ENCODE results near the gene GNA15. TPM values are rescaled to one million over a fixed set of nuclear protein-coding genes. Genes with fewer than 3 reads are reported as not detected.

The GNA15 gene
- total RNA-seq, 1 experiment from 2014 or later, result 0.22 TPM

GRCh38 chr19:3111586-3112247 is 24.1 kb upstream of the GNA15 start:
- Mint-ChIP-seq H3K4me3 (no peak overlapping the region), H3K4me1 (peaks cover 19% of the 10 kb centered on the region), H3K27ac (peak overlapping the region; percentile 57), H3K36me3 (0 out of 2 replicates have a peak, but pooled peaks cover 2% of the 10 kb centered on the region), H3K27me3 (ENCODE audit: low read depth) (no peaks in the 10 kb centered on the region), H3K9me3 (no peaks in the 10 kb centered on the region)
- ATAC-seq (no peak), DNase-seq (ENCODE audit: low spot score) (no peak)
- ChIA-PET CTCF (interaction anchor here (1.6 to 2.0 kb wide), 2 partner anchors 8 to 17 kb away, joined by 9 to 11 read pairs; no protein-coding TSS in a partner anchor), POLR2A (no interaction called here)
- TF ChIP-seq NFE2L1 (CRISPR knock-in tag; IDR thresholded peaks at IDR 0.05), result no peak
- TF ChIP-seq CREB1 (CRISPR knock-in tag; IDR thresholded peaks at IDR 0.05), result no peak
- no peak for TF ChIP-seq SMAD3 (CRISPR knock-in tag; IDR thresholded peaks at IDR 0.05; ENCODE audit: borderline replicate concordance)
- TF ChIP-seq PRDM15 (CRISPR knock-in tag; IDR thresholded peaks at IDR 0.05), result no peak
- TF ChIP-seq ZNF671 (CRISPR knock-in tag; IDR thresholded peaks at IDR 0.05), result no peak
- TF ChIP-seq ATF2 (CRISPR knock-in tag; IDR thresholded peaks at IDR 0.05; ENCODE audit: borderline replicate concordance, low read depth), result no peak
- no peak for TF ChIP-seq ZNF121 (CRISPR knock-in tag; IDR thresholded peaks at IDR 0.05)
- TF ChIP-seq PRRX2 (CRISPR knock-in tag; IDR thresholded peaks at IDR 0.05), result no peak
- no peak for TF ChIP-seq ESRRA (CRISPR knock-in tag; IDR thresholded peaks at IDR 0.05; ENCODE audit: borderline replicate concordance)
- TF ChIP-seq JAZF1 (CRISPR knock-in tag; IDR thresholded peaks at IDR 0.05), result no peak
- no peak for TF ChIP-seq OVOL2 (CRISPR knock-in tag; IDR thresholded peaks at IDR 0.05; ENCODE audit: borderline replicate concordance)
- no peak for TF ChIP-seq MYBL2 (CRISPR knock-in tag; IDR thresholded peaks at IDR 0.05)
- TF ChIP-seq SOX15 (CRISPR knock-in tag; IDR thresholded peaks at IDR 0.05), result no peak
- no peak for TF ChIP-seq ATF3 (CRISPR knock-in tag; conservative IDR thresholded peaks at IDR 0.05)
- no peak for TF ChIP-seq ZNF423 (CRISPR knock-in tag; IDR thresholded peaks at IDR 0.05)
- TF ChIP-seq KAT7 (CRISPR knock-in tag; IDR thresholded peaks at IDR 0.05; ENCODE audit: borderline replicate concordance), result no peak
- TF ChIP-seq ZNF532 (CRISPR knock-in tag; IDR thresholded peaks at IDR 0.05; ENCODE audit: borderline replicate concordance), result no peak
- TF ChIP-seq ETV6 (CRISPR knock-in tag; IDR thresholded peaks at IDR 0.05), result no peak
- no peak for TF ChIP-seq EMX1 (CRISPR knock-in tag; IDR thresholded peaks at IDR 0.05)

Data from WTC11 (cell line).